IPS-18c (cell line): ENCODE results near the gene PTGIS.
A peak's percentile ranks its signal among the peaks of the same experiment; 100 is the strongest.
"Not testable (repeated sequence)": the region's sequence is repeated elsewhere in the genome, so short reads cannot be mapped to it uniquely, and the experiment has no call there.

Experiments
- H3K4me3 ChIP-seq: 2 replicates; pipeline ENCODE4 v1.7.0; 2013; ENCODE audit warnings: low read depth, mild to moderate bottlenecking, low read length, moderate library complexity; ENCODE audit not compliant: insufficient read depth
- H3K9me3 ChIP-seq: one replicate; pipeline ENCODE4 v1.6.1; 2013; ENCODE audit warnings: mild to moderate bottlenecking, low read length, moderate library complexity; ENCODE audit not compliant: control insufficient read depth, insufficient read depth

Gene PTGIS

GRCh38 chr20:49569411-49570115 is 1.6 kb upstream of the PTGIS start:
- H3K9me3 ChIP-seq, result no peaks in the 10 kb centered on the region
- H3K4me3 ChIP-seq, result no peak overlapping the region

- Histone ChIP-seq H3K4me3 (peak overlapping the region; percentile 38), H3K9me3 (no peaks in the 10 kb centered on the region)
Observed at GRCh38 chr20:49568278-49569151, 578 bp upstream of the PTGIS start.

- H3K9me3 ChIP-seq, result no peaks in the 10 kb centered on the region
- H3K4me3 ChIP-seq, result peak overlapping the region; percentile 83; the same call in 1 of the 2 replicates
Observed at GRCh38 chr20:49566401-49567364, 1.3 kb downstream of the PTGIS start.

- not testable (repeated sequence) for H3K9me3 ChIP-seq, H3K4me3 ChIP-seq
Observed at GRCh38 chr20:49564991-49565390, 2.9 kb downstream of the PTGIS start.

DNA sequence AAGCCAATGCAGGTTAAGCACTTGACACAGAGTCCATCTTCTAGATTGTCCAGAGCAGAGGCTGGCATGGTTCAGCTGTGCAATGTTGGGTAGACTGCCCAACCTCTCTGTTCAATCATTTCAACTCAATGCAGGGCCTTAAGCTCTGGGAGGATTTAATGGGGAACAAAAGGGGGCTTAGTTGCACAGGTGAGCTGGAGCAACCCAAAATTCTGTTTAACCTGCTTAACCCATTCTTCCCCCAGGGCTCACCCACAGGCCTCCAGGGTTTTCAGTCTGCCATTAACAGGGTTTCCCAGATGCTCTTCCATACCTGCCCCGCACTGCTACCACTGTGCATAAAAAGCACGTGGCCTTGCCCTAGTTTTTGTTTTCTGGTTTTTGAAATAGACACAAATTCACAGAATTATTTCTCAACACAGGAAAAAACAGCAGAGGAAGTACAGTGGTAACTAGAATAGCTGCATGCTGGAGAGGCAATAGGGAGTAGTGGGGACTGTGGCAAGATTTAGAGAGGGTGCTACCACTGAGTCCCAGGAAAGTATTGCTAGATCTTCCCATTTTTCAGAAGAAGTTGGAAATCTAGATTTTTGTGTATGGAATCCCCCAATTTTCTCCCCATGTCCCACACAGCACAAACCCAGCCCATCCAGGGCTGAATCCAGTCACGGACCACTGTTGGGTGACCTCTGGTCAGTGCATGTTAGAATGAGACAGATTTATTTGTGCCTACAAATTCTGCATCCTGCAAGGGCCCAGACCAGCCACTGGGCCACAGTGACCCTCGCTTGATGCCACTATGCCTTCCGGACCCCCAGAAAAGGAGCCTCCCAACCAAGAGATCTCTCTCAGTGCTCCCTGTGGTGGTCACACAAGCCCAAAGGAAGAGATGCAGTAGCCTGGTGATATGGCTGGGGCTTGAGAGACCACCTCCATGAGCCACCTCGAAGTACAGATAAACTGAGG is 4.6 kb downstream of the PTGIS start:
- Histone ChIP-seq H3K9me3 (no peaks in the 10 kb centered on the region), H3K4me3 (no peak overlapping the region)

GRCh38 chr20:49562311-49563014 is 5.5 kb downstream of the PTGIS start:
- Histone ChIP-seq H3K4me3 (no peak overlapping the region), H3K9me3 (no peaks in the 10 kb centered on the region)

- Histone ChIP-seq H3K9me3 (no peaks in the 10 kb centered on the region), H3K4me3 (no peak overlapping the region)
Observed at GRCh38 chr20:49561806-49562205, 6.1 kb downstream of the PTGIS start.

- no peak overlapping the region for H3K4me3 ChIP-seq
- no peaks in the 10 kb centered on the region for H3K9me3 ChIP-seq
Observed at GRCh38 chr20:49561256-49561655, 6.7 kb downstream of the PTGIS start.

DNA sequence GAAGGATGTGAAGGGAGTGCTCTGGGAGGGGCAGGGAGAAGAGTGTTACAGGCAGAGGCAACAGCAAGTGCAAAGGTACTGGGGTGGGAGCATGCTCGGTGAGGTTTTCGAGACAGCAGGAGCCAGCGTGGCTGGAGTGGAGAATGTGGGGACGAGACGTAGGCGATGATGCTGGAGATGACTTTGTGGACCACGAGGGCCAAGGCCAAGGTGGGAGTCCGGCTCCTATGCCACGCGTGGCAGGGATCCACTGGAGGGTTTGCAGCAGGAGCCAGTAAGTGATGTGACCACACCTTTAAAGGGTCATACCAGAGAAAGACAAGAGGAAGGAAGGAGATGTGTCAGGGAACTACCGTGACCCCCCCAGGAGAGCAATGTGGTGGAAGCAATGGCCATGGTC is 7.3 kb downstream of the PTGIS start:
- no peaks in the 10 kb centered on the region for H3K9me3 ChIP-seq

DNA sequence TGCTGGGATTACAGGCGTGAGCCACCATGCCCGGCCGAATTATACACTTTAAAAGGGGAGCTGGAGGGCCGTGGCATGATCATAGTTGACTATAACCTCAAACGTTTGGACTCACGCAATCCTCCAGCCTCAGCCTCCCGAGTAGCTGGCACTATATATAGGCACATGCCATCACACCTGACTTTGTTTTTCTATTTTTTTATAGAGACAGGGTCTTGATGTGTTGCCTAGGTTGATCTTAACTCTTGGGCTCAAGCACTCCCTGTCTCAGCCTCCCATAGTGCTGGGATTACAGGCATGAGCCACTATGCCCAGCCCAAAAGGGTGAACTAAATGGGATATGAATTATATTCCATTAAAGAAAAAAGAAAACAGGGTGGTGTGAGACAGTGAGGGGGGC is 7.8 kb downstream of the PTGIS start:
- no peaks in the 10 kb centered on the region for H3K9me3 ChIP-seq
- no peak overlapping the region for H3K4me3 ChIP-seq

More for the DNA sequence above, 7.3 kb downstream of the PTGIS start:
- H3K4me3 ChIP-seq, result no peak overlapping the region

GRCh38 chr20:49559411-49560081 is 8.4 kb downstream of the PTGIS start:
- H3K9me3 ChIP-seq, result peaks cover 2% of the 10 kb centered on the region
- no peak overlapping the region for H3K4me3 ChIP-seq

- Histone ChIP-seq H3K4me3 (no peak overlapping the region), H3K9me3 (peaks cover 4% of the 10 kb centered on the region)
Observed at GRCh38 chr20:49558826-49559225, 9.1 kb downstream of the PTGIS start.

GRCh38 chr20:49557449-49557848 is 10.5 kb downstream of the PTGIS start:
- H3K4me3 ChIP-seq, result no peak overlapping the region
- peaks cover 4% of the 10 kb centered on the region for H3K9me3 ChIP-seq

DNA sequence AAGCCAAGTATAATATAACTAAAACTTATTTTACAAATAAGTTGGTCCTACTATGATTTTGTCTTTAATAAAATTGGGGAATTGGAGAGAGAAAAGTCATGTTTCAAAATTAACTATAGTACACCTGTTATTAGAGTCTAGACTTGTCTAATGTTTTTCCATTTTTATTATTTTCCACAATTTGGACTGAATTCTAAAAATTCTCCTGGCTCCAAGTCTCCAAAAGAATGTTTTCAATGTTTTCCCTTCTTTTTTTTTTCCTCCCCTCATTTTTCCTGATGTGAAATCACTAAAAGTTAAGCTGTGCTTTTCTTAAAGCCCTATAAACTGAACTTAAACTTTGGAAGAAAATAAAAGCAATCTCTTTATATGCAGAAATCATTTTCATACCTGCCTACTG is 11.3 kb downstream of the PTGIS start:
- H3K4me3 ChIP-seq, result no peak overlapping the region
- H3K9me3 ChIP-seq, result peaks cover 4% of the 10 kb centered on the region

GRCh38 chr20:49549801-49550551 is 18.0 kb downstream of the PTGIS start:
- Histone ChIP-seq H3K4me3 (no peak overlapping the region), H3K9me3 (peaks cover 4% of the 10 kb centered on the region)
